ENCODE data around the gene DGLUCY. TPM values are rescaled to one million over a fixed set of nuclear protein-coding genes. Genes with fewer than 3 reads are reported as not detected.

Gene DGLUCY
- total RNA-seq, 1 donor from 2014 or later, result 15.6 TPM

DNA sequence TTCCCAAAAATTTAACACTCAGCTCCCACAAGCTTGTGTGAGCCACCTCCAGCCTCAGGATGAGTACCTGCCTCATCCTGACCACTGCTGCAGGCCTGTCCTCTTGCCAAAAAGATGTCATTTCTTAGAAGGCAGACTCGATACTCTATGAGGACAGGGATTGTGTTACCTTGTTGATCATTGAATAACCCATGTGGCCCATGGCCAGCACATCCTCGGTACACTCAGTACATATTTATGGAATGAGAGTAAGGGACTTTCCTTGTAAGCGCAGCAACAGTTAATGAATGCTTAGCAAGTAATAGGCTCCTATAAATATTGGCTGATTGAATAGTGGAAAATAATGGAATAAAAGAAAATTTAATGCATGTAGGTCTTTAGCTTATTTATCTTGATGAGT, 15.3 kb upstream of the DGLUCY start:
- no peaks in the 10 kb centered on the region for H3K27me3 Mint-ChIP-seq (ENCODE audit: low read depth)

DNA sequence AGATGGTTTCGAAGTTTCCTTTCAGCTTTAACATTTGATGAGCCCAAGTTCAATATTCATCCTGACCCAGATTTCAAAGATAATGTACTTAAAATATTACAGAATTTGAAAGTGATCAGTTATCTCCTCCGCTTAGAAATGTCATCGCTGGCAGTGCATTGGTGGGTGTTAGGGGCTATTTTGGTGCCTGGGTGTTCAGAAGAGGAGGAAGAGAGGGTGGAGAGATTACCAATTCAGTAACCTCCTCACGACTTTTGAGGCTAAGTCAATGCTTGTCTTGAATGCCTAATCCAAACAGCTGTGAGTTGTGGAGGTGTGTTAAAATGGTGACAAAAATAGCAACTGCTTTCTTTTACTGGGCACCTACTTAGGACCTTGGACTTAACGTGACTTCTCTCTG, 13.8 kb upstream of the DGLUCY start:
- Mint-ChIP-seq H3K9me3 (no peaks in the 10 kb centered on the region), H3K4me3 (no peak overlapping the region), H3K27ac (ENCODE audit: unreplicated experiment) (no peak overlapping the region), H3K36me3 (ENCODE audit: low read depth) (no peaks in the 10 kb centered on the region), H3K4me1 (no peaks in the 10 kb centered on the region), H3K27me3 (ENCODE audit: low read depth) (no peaks in the 10 kb centered on the region)
- DNase-seq (ENCODE audit: low read depth, low spot score), result no peak
- TF ChIP-seq, protein P1, sequence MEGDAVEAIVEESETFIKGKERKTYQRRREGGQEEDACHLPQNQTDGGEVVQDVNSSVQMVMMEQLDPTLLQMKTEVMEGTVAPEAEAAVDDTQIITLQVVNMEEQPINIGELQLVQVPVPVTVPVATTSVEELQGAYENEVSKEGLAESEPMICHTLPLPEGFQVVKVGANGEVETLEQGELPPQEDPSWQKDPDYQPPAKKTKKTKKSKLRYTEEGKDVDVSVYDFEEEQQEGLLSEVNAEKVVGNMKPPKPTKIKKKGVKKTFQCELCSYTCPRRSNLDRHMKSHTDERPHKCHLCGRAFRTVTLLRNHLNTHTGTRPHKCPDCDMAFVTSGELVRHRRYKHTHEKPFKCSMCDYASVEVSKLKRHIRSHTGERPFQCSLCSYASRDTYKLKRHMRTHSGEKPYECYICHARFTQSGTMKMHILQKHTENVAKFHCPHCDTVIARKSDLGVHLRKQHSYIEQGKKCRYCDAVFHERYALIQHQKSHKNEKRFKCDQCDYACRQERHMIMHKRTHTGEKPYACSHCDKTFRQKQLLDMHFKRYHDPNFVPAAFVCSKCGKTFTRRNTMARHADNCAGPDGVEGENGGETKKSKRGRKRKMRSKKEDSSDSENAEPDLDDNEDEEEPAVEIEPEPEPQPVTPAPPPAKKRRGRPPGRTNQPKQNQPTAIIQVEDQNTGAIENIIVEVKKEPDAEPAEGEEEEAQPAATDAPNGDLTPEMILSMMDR (conservative IDR thresholded peaks at IDR 0.05), result no peak

More for the DNA sequence above, 15.3 kb upstream of the DGLUCY start:
- no peak overlapping the region for H3K4me3 Mint-ChIP-seq
- H3K4me1 Mint-ChIP-seq, result no peaks in the 10 kb centered on the region
- TF ChIP-seq, protein P1 (conservative IDR thresholded peaks at IDR 0.05), result no peak
- no peak overlapping the region for H3K27ac Mint-ChIP-seq (ENCODE audit: unreplicated experiment)
- no peak for DNase-seq (ENCODE audit: low read depth, low spot score)
- no peaks in the 10 kb centered on the region for H3K36me3 Mint-ChIP-seq (ENCODE audit: low read depth)
- no peaks in the 10 kb centered on the region for H3K9me3 Mint-ChIP-seq

DNA sequence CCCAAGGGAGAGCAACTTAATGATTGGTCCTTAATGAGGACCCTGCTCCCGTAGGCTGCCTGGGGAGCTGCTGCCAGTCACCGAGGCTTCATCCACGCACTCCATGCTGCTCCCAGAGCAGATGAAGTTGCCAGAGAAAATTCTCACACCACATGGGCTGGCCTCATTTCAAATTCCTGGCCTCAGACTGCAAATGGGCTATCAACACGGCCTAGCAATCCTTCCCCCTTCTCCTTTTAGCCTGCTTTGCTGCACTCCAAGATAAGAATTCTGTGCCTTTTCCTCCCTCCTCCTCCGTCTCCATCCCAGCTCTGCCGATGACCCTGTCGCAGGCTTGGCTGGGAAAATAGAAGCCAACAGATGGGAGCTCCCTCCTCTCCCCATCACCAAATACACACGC, 10.8 kb upstream of the DGLUCY start:
- no peak for DNase-seq (ENCODE audit: low read depth, low spot score)
- H3K27ac Mint-ChIP-seq (ENCODE audit: unreplicated experiment), result peak overlapping the region; percentile 86
- no peak overlapping the region for H3K4me3 Mint-ChIP-seq
- TF ChIP-seq, protein P1 (conservative IDR thresholded peaks at IDR 0.05), result no peak
- H3K4me1 Mint-ChIP-seq, result peaks cover 6% of the 10 kb centered on the region
- H3K27me3 Mint-ChIP-seq (ENCODE audit: low read depth), result no peaks in the 10 kb centered on the region
- H3K36me3 Mint-ChIP-seq (ENCODE audit: low read depth), result no peaks in the 10 kb centered on the region
- no peaks in the 10 kb centered on the region for H3K9me3 Mint-ChIP-seq

DNA sequence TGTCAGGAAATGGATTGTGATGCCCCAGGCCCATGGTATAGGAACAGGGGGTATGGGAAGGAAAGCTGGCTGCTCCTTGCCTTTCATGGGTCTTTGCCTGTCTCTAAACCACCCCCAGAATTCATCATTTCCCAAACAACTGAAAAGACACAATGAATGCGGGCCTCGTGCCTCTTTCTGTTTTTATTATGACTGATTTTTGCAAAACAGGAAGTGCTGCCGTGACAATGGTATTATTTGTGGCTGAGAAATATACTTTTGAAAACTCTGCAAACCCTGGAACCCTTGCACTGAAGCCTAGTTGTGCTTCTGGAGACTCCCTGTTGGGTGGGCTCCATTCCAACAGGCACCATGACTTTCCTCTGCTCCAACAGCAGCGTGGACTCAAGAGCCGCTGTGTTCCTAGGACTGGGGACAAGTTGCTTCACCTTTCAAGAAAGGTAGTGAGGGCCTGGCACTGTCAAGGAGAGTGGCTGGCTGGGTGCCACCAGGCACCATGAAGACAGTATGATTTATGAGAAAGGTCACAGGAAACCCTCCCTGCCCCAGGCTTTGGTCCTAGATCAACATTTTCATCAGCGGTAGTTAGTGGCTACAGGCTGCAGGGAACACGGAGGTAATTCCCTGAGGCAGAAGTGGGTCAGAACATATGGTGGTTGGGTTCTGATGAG, 4.8 kb upstream of the DGLUCY start:
- DNase-seq (ENCODE audit: low read depth, low spot score), result no peak
- no peak overlapping the region for H3K27ac Mint-ChIP-seq (ENCODE audit: unreplicated experiment)
- no peaks in the 10 kb centered on the region for H3K27me3 Mint-ChIP-seq (ENCODE audit: low read depth)
- H3K4me3 Mint-ChIP-seq, result no peak overlapping the region
- peaks cover 30% of the 10 kb centered on the region for H3K4me1 Mint-ChIP-seq
- TF ChIP-seq, protein P1 (conservative IDR thresholded peaks at IDR 0.05), result no peak
- H3K36me3 Mint-ChIP-seq (ENCODE audit: low read depth), result no peaks in the 10 kb centered on the region
- no peaks in the 10 kb centered on the region for H3K9me3 Mint-ChIP-seq

DNA sequence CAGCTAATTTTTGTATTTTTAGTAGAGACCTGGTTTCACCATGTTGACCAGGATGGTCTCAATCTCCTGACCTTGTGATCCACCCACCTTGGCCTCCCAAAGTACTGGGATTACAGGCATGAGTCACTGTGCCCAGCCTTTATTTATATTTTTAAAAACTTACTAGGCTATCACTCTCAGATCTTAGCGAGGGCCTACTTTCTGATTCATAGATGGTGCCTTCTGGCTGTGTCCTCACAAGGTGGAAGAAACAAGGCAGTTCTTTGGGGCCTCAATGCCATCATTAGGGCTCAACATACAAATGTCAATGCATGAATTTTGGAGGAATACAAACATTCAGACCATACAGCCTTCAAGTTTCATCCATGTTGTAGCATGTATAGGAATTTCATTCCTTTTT, 2.4 kb upstream of the DGLUCY start:
- Mint-ChIP-seq H3K36me3 (ENCODE audit: low read depth) (no peaks in the 10 kb centered on the region), H3K9me3 (no peaks in the 10 kb centered on the region), H3K4me3 (no peak overlapping the region), H3K4me1 (peaks cover 50% of the 10 kb centered on the region), H3K27ac (ENCODE audit: unreplicated experiment) (no peak overlapping the region), H3K27me3 (ENCODE audit: low read depth) (no peaks in the 10 kb centered on the region)
- DNase-seq (ENCODE audit: low read depth, low spot score), result no peak
- TF ChIP-seq, protein P1 (conservative IDR thresholded peaks at IDR 0.05), result no peak
